Measurements from ENCODE around the gene CDKN2AIP. TPM values are rescaled to one million over a fixed set of nuclear protein-coding genes. Genes with fewer than 3 reads are reported as not detected.

Gene CDKN2AIP
- total and polyA plus RNA-seq, 2 of the 4 experiments (the other 2 are of a cell fraction): 11.0 to 16.8 TPM

GRCh38 chr4:183469936-183470335, 25.5 kb downstream of the CDKN2AIP start:
- Histone ChIP-seq H3K4me3 (ENCODE audit: insufficient read depth, low read depth, low read length) (no peak overlapping the region), H3K4me1 (ENCODE audit: control insufficient read depth, insufficient read depth, low read length) (peaks cover 2% of the 10 kb centered on the region), H3K4ac (ENCODE audit: low read depth, low read length) (no peak overlapping the region), H2BK20ac (ENCODE audit: low read depth, low read length) (no peak overlapping the region), H3K9me1 (ENCODE audit: insufficient read depth, low read length) (no peaks in the 10 kb centered on the region), H3K27me3 (ENCODE audit: control insufficient read depth, insufficient read depth, low read length) (no peaks in the 10 kb centered on the region), H4K91ac (ENCODE audit: insufficient read depth, low read depth, low read length) (no peak overlapping the region), H2AFZ (replicated peaks; ENCODE audit: low read length, poor library complexity) (no peak overlapping the region), H3K23ac (ENCODE audit: low read depth, low read length) (no peak overlapping the region), H3K14ac (replicated peaks; ENCODE audit: low read depth, low read length) (no peak overlapping the region), H3K27ac (ENCODE audit: insufficient read depth, low read length) (no peak overlapping the region), H3K9me3 (ENCODE audit: control insufficient read depth, insufficient read depth, low read length) (no peaks in the 10 kb centered on the region), H3K9ac (ENCODE audit: low read depth, low read length) (no peak overlapping the region), H2BK120ac (ENCODE audit: low read depth, low read length) (no peak overlapping the region; the same call in 1 of the 2 replicates), H3K56ac (ENCODE audit: extremely low read depth, insufficient read depth, low read length) (no peak overlapping the region), H3K4me2 (ENCODE audit: low read depth, low read length) (no peak overlapping the region), H4K5ac (ENCODE audit: low read depth, low read length) (no peak overlapping the region), H2BK5ac (ENCODE audit: low read depth, low read length, poor library complexity, severe bottlenecking) (no peak overlapping the region), H3K36me3 (ENCODE audit: control insufficient read depth, insufficient read depth, low read length) (no peaks in the 10 kb centered on the region), H4K20me1 (ENCODE audit: insufficient read depth, low read length) (no peaks in the 10 kb centered on the region; the same call in 1 of the 2 replicates), H2BK15ac (ENCODE audit: low read depth, low read length) (no peak overlapping the region), H2AK5ac (ENCODE audit: low read depth, low read length) (no peak overlapping the region), H4K8ac (ENCODE audit: low read depth in 2 of 2, low read length in 2 of 2) (no peak overlapping the region), H2AK9ac (replicated peaks; ENCODE audit: low read depth, low read length, poor library complexity) (no peak overlapping the region), H3K79me1 (ENCODE audit: low read depth in 1 of 2, low read length in 2 of 2) (no peaks in the 10 kb centered on the region), H3K18ac (ENCODE audit: low read depth, low read length) (no peak overlapping the region)
- DNase-seq (peak; percentile 61), ATAC-seq (ENCODE audit: low read depth) (no peak)
- no TSS peak for BruUV-seq (replicated peaks)
- ChIA-PET POLR2A (ENCODE audit: unreplicated experiment) (no interaction called here), CTCF (interaction anchor here (0.6 to 1.2 kb wide), 2 partner anchors 207 to 251 kb away, joined by 3 read pairs; no protein-coding TSS in a partner anchor)
- intact Hi-C loops (cut with micrococcal nuclease): loop anchor here (10.0 kb wide), 1 partner anchor 695 kb away; no protein-coding TSS in a partner anchor
- no CpG with 5 or more reads among the region's 2 CpGs for WGBS, 2 experiments (ENCODE audit: extremely low coverage in 2 of 2, insufficient read length in 1 of 2)
- TF ChIP-seq CEBPB (IDR thresholded peaks at IDR 0.05; ENCODE audit: low read depth, low read length): peak; percentile 17; the same call in 1 of the 2 replicates
- no peak for TF ChIP-seq BHLHE40 (IDR thresholded peaks at IDR 0.05; ENCODE audit: low read depth, low read length)
- TF ChIP-seq SMC3 (IDR thresholded peaks at IDR 0.05; ENCODE audit: low read depth, low read length): no peak
- no peak for TF ChIP-seq RFX5 (IDR thresholded peaks at IDR 0.05; ENCODE audit: low read depth, low read length)
- TF ChIP-seq RCOR1 (IDR thresholded peaks at IDR 0.05; ENCODE audit: insufficient replicate concordance, low read length): no peak
- TF ChIP-seq MXI1 (IDR thresholded peaks at IDR 0.05; ENCODE audit: borderline replicate concordance, low read depth, low read length): no peak
- TF ChIP-seq CHD1 (IDR thresholded peaks at IDR 0.05; ENCODE audit: low read depth, low read length): no peak
- dilution Hi-C loops (cut with HindIII; ENCODE audit: low sequenced_read_pairs, unreplicated experiment): no loop called here
- in situ Hi-C loops (cut with MboI; ENCODE audit: low sequenced_read_pairs): loop anchor here (5.0 to 10.0 kb wide), 2 partner anchors 135 to 192 kb away; no protein-coding TSS in a partner anchor

Data from IMR-90 (cell line).